ENCODE measurements around the gene CYTH3.

The CYTH3 gene

DNA sequence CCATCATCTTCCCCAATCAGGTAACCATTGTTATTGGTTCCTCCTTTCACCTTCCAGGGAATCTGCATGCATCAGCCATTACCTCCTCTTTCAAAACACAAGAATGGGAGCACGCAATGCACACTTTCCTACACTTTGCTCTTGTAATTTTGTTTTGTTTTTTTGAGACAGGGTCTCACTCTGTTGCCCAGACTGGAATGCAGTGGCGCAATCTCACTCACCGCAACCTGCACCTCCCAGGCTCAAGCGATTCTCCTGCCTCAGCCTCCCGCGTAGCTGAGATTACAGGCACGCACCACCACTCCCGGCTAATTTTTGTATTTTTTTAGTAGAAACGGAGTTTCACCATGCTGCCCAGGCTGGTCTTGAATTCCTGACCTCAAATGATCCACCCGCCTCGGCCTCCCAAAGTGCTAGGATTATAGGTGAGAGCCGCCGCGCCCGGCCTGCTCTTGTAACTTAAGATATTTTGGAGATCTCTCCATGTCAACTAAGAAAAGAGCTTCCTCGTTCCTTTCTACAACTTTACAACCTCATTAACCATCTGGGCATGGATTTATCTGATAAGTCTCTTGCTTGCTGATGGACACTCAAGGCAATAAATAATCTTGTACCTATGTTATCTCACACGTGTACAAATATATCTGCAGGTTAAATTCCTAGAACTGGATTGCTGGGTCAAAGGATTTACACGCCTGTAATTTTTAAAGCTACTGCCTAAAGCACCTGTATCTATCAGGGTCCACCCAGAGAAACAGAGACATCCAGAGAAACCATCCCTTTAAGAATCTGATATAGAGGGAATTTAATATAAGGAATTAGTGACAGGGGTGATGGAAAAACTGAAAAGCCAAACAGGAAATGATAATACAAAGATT lies 4.2 kb downstream of the CYTH3 start:
- TF ChIP-seq CTCF (IDR thresholded peaks at IDR 0.05; ENCODE audit: insufficient read depth, low read depth, low read length, missing control alignments) = no peak

DNA sequence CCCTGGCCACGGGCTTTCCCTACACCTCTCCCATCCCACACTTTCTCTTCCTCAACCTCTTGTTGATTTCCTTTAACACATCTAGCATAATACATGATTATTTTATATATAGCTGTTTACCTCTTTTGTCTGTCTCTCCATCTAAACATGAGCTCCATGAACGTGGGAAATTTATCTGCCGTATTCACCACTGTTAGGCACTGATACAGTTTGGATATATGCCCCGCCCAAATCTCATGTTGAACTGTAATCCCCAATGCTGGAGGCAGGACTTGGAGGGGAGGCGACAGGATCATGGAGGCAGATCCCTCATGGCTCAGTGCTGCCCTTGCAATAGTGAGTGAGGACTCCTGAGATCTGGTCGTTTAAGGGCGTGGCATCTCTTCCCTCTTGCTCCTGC lies 5.7 kb downstream of the CYTH3 start:
- no peak for DNase-seq (ENCODE audit: low read depth)
- H3K4me3 ChIP-seq (ENCODE audit: low read length) = no peak overlapping the region
- TF ChIP-seq CTCF (IDR thresholded peaks at IDR 0.05; ENCODE audit: insufficient read depth, low read depth, low read length, missing control alignments) = no peak

More for the DNA sequence above, 4.2 kb downstream of the CYTH3 start:
- H3K4me3 ChIP-seq (ENCODE audit: low read length) = no peak overlapping the region
- DNase-seq (ENCODE audit: low read depth) = no peak

DNA sequence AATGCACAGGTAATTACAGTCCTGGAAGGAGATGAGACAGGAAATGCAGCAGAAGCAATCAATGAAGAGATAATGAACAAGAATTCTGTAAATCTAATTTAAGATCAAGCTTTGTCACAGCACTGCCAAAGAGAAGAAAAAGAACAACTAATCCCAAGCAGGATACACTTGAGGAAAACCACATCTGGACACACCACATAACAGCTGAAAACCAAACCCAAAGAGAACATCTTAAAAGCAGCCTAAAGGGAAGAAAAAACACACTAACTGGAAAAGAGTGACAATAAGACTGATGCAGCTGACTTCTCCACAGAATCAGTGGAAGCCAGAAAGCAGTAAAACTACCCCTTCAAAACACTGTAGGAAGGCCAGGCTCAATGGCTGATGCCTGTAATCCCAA lies 10.2 kb downstream of the CYTH3 start:
- no peak overlapping the region for H3K4me3 ChIP-seq (ENCODE audit: low read length)
- TF ChIP-seq CTCF (IDR thresholded peaks at IDR 0.05; ENCODE audit: insufficient read depth, low read depth, low read length, missing control alignments) = no peak
- no peak for DNase-seq (ENCODE audit: low read depth)

GRCh38 chr7:6261699-6262098 lies 10.7 kb downstream of the CYTH3 start:
- DNase-seq (ENCODE audit: low read depth) = no peak
- H3K4me3 ChIP-seq (ENCODE audit: low read length) = no peak overlapping the region

DNA sequence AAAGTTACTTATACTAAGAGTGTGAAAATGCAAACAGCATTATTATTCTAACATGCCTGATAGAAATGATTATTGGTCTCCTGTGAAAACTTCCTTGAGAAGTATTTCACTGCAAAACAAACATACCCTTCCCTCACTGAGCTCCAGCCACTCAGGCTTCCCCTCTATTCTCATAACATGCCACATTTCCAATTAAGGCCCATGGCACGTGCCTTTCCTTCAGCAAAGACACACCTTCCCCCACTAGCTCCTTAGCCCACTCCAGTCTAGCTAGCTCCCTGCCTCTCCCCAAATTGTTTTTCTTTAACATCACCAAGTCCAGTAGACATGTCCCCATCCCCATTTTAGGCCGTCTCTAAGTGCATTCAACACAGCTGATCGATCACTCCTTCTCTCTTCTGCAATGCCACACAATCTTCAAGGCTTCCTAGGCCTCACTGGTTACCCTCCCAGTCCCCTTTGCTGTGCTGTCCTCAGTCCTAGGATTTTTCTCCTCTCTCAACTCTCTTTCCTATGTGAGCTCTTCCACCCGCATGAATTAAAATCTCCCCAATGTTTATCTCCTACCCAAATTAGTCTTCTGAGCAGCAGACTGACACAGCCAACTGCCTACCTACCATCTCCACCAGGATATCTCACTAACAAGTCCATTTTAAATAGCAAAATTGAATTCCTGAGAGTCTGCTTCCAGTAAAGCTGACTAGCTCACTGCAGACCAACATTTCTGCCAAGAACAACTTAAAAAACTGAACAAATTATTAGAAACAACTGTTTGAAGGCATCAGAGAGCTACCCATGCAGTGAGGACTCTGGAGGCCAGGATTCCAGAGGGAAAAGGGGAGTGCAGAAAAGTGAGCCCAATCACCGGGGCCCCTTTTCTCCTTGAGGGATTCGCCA lies 11.9 kb downstream of the CYTH3 start:
- no peak overlapping the region for H3K4me3 ChIP-seq (ENCODE audit: low read length)
- no peak for TF ChIP-seq CTCF (IDR thresholded peaks at IDR 0.05; ENCODE audit: insufficient read depth, low read depth, low read length, missing control alignments)
- DNase-seq (ENCODE audit: low read depth) = no peak

More at GRCh38 chr7:6261699-6262098, 10.7 kb downstream of the CYTH3 start:
- TF ChIP-seq CTCF (IDR thresholded peaks at IDR 0.05; ENCODE audit: insufficient read depth, low read depth, low read length, missing control alignments) = no peak

GRCh38 chr7:6259257-6259656 lies 13.2 kb downstream of the CYTH3 start:
- DNase-seq (ENCODE audit: low read depth) = no peak
- TF ChIP-seq CTCF (IDR thresholded peaks at IDR 0.05; ENCODE audit: insufficient read depth, low read depth, low read length, missing control alignments) = no peak
- no peak overlapping the region for H3K4me3 ChIP-seq (ENCODE audit: low read length)

Data from epithelial cell of esophagus (primary cell).